Activated T-cell treated with anti-CD3 and anti-CD28 coated beads, Interleukin-2, amount 50 U/mL, for 48 hours (primary cell): ENCODE results near the gene BCL2.

ENCODE experiments used
- DNase-seq, 2 experiments: peaks; one replicate each; pipeline ENCODE4 v3.0.0-alpha.2; 2020

BCL2 gene

GRCh38 chr18:63074981-63075404 is 244.6 kb downstream of the BCL2 start:
- DNase-seq: peak; percentile 74 to 78

DNA sequence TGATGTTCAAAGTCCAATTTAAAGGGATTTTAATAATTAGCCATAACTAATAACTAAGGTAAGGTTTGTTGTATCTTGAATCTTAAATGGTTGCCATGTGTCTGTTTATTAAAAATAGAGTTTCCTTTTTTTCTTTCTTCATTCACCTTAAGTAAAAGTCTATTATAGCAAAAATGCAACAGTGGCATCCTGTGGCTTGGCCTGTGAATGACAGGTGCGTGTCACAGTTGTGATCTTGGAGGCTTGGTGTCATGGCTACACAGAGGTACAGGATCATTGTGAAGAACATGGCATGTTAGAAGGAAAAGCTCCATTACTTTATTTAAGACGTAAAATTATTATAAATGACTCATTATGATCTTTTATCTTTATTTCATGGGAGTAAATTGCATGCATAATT is 246.1 kb downstream of the BCL2 start:
- DNase-seq: no peak
